ENCODE data around the gene PTPRN2. TPM values are rescaled to one million over a fixed set of nuclear protein-coding genes. Genes with fewer than 3 reads are reported as not detected.

PTPRN2 gene
- total and polyA plus RNA-seq, 2 donors (not counting 3 experiments of a cell fraction or from before 2014, with no cell fraction given): 0.62 to 0.88 TPM

DNA sequence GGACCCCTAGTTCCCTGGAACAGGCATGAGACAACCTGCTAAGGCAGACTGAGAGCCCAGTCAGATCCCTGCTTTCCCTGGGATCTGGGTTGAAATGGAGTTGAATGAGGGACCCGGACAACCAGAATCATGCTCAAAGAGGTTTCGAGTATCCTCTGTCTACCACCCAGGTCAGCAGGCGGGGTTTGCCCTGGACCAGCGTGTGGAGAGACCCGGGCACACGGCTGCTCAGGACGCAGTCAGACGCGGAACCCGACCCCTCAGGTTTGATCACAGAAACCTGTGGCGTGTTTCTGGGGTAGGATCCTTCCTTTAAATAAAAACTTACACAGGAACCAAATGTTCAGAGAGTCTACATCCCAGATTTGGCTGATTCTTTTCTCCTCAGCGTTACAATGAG, 330.6 kb downstream of the PTPRN2 start:
- no peaks in the 10 kb centered on the region for H3K9me1 ChIP-seq (replicated peaks; ENCODE audit: control insufficient read depth, extremely low read depth, insufficient read depth, low read length)
- ChIA-PET CTCF (no interaction called here), POLR2A (no interaction called here)
- no peak for DNase-seq (ENCODE audit: low read depth, low spot score)
- H3K36me3 ChIP-seq (ENCODE audit: control insufficient read depth in 2 of 2, extremely low read depth in 1 of 2, insufficient read depth in 2 of 2, low read length in 2 of 2): no peaks in the 10 kb centered on the region
- no TSS peak for BruUV-seq (replicated peaks)
- no peak for FAIRE-seq
- H4K20me1 ChIP-seq (replicated peaks; ENCODE audit: control insufficient read depth, extremely low read depth, insufficient read depth, low read length): no peaks in the 10 kb centered on the region
- intact Hi-C loops (cut with micrococcal nuclease): no loop called here
- H3K4me3 ChIP-seq (replicated peaks in 1 of 3; ENCODE audit: insufficient read depth in 1 of 3, low read depth in 1 of 3, low read length in 3 of 3): no peak overlapping the region
- no peaks in the 10 kb centered on the region for H3K27me3 ChIP-seq (ENCODE audit: control insufficient read depth in 2 of 2, insufficient read depth in 2 of 2, low read length in 2 of 2)
- no peak overlapping the region for H2AFZ ChIP-seq (ENCODE audit: low read depth, low read length)
- H3K9ac ChIP-seq (replicated peaks; ENCODE audit: extremely low read depth, insufficient read depth, low read length): no peak overlapping the region
- no peak overlapping the region for H3K4me2 ChIP-seq (ENCODE audit: insufficient read depth, low read length)
- H3K27ac ChIP-seq (ENCODE audit: insufficient read depth, low read depth, low read length): no peak overlapping the region
- dilution Hi-C loops (cut with MboI; ENCODE audit: extremely low pct_ligation_motif_present, low sequenced_read_pairs): no loop called here
- no peaks in the 10 kb centered on the region for H3K4me1 ChIP-seq (ENCODE audit: control insufficient read depth, extremely low read depth, insufficient read depth, low read length)
- H3K9me3 ChIP-seq (replicated peaks; ENCODE audit: control insufficient read depth, insufficient read depth, low read length): peaks cover 15% of the 10 kb centered on the region
- no peaks in the 10 kb centered on the region for H3K79me2 ChIP-seq (ENCODE audit: control insufficient read depth, insufficient read depth, low read length)
- TF ChIP-seq, protein P1, sequence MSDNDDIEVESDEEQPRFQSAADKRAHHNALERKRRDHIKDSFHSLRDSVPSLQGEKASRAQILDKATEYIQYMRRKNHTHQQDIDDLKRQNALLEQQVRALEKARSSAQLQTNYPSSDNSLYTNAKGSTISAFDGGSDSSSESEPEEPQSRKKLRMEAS (IDR thresholded peaks at IDR 0.05; ENCODE audit: insufficient read depth, insufficient read length): no peak
- no peak for TF ChIP-seq POLR2AphosphoS5 (IDR thresholded peaks at IDR 0.05; ENCODE audit: insufficient read depth, low read depth, low read length)
- TF ChIP-seq JUN (IDR thresholded peaks at IDR 0.05; ENCODE audit: borderline replicate concordance, insufficient read depth, insufficient read length, low read depth): no peak
- TF ChIP-seq FOS (IDR thresholded peaks at IDR 0.05; ENCODE audit: borderline replicate concordance, insufficient read depth, low read length): no peak
- TF ChIP-seq GATA2 (IDR thresholded peaks at IDR 0.05; ENCODE audit: insufficient read depth, insufficient read length, low read depth, low read length): no peak
- TF ChIP-seq, protein P2, sequence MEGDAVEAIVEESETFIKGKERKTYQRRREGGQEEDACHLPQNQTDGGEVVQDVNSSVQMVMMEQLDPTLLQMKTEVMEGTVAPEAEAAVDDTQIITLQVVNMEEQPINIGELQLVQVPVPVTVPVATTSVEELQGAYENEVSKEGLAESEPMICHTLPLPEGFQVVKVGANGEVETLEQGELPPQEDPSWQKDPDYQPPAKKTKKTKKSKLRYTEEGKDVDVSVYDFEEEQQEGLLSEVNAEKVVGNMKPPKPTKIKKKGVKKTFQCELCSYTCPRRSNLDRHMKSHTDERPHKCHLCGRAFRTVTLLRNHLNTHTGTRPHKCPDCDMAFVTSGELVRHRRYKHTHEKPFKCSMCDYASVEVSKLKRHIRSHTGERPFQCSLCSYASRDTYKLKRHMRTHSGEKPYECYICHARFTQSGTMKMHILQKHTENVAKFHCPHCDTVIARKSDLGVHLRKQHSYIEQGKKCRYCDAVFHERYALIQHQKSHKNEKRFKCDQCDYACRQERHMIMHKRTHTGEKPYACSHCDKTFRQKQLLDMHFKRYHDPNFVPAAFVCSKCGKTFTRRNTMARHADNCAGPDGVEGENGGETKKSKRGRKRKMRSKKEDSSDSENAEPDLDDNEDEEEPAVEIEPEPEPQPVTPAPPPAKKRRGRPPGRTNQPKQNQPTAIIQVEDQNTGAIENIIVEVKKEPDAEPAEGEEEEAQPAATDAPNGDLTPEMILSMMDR (IDR thresholded peaks at IDR 0.05; ENCODE audit: extremely low read depth in 1 of 2, insufficient read depth in 1 of 2, low read depth in 1 of 2, low read length in 2 of 2): no peak
- no peak for TF ChIP-seq EZH2 (IDR thresholded peaks at IDR 0.05; ENCODE audit: borderline replicate concordance, low read depth, low read length, severe bottlenecking)
- no peak for TF ChIP-seq MYC (IDR thresholded peaks at IDR 0.05; ENCODE audit: low read depth, low read length)
- TF ChIP-seq POLR2A (IDR thresholded peaks at IDR 0.05; ENCODE audit: low read depth, low read length): no peak

Measured in endothelial cell of umbilical vein (primary cell).